ENCODE data around the gene SLFNL1.
A peak's percentile ranks its signal among the peaks of the same experiment; 100 is the strongest.

SLFNL1 gene

DNA sequence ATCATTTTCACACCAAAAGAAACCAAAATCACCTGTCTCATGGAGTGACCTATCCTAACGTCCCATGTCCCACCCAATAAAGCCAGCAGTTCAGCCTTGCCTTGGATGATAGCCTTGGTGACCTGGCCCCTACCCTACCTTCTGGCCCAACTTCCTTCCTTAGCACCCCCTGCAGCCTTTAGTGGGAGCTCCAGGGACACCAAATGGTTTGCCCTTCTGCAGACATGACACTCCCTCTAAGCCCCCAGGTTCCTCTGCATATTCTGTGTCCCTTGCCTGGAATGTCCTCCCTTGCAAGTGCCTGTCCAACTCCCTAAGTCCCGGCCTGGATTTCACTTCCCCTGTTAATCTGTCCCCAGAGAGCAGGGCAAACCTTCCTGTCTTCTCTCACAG, 2.2 kb downstream of the SLFNL1 start:
- no peak for DNase-seq

DNA sequence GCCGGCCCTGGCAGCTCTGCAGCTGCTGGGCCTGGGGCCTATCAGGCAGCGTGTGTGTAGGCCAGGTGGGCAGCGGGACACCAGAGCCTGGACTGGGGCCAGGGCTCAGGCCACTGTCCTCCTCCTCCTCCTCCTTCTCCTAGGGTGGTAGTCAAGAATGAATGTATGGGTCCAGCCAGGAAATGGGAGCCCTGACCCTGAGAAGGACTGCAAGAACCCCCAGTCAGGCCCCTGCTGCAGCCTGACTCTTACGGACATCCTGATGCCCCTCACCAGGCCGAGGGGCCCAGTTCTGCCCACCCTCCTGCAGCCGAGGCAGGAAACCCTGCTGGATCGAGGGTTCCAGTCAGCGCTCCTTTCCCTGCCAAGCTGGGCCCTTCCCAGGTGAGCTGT, 3.5 kb downstream of the SLFNL1 start:
- DNase-seq, result no peak

DNA sequence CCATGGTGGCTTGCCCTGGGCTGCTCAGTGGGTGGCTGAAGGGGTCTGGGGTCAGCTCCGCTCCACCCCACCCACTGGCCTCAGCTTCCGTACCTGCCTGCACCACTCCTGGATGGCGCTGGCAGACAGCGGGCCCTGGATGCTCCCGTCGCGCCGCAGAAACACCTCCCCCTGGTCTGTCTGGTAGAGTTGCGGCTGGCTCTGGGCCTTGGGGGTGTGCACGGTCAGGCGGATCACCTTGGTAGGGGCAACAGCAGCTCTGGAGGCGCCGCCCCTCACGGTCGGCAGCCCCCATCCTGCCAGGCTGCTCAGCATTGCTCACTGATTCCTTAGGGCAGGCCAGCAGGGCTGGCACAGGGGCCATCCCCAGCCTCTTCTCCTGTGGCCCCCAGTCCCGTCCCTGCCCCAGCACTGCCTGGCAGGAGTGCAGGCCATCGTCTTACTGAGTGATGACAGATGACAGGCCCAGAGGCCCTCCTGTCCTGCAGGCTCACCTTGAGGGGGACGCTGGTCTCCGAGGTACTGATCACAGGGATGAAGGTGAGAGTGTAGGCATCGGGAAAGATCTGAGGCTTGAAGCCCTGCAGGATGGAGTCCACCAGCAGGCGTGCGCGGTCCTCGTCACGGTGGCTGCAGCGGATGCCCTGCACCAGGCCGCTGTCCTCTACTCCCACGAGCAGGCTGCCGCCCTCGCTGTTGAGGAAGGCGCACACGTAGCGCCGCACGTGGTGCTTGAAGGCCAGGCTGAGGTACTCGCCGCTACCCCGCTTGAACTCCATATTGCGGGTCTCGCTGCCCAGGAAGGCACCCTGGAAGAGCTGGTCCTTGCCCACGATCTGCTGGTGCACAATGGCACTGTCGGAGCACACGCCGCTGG, 4.1 kb downstream of the SLFNL1 start:
- no peak for DNase-seq

DNA sequence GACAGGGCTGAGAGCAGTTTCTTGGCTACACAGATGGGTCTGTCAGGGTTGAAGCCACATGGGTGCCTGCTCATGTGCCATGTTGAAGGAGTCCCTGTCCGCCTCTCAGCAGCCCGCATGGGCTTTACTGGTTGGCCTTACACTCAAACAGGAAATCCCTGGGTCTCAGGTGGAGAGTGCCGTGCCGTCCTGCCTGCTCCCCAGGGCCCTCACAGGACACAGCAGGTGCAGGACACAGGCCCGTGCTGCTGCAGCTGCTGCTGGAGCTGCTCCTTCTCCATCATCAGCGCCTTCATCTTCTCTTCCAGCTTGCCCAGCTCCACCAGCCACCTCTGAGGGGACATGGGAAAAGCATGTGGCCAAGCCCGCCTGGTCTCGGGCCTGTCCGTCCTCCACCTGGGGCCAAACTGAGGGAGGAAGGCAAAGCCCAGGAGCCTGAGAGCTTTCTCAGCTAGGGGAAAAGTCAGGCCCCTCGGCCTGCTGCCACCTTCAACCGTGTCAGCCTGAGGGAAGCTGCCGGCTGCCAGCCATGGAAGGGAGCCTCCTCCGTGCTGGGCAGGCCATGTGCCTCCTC, 5.5 kb downstream of the SLFNL1 start:
- DNase-seq, result no peak

DNA sequence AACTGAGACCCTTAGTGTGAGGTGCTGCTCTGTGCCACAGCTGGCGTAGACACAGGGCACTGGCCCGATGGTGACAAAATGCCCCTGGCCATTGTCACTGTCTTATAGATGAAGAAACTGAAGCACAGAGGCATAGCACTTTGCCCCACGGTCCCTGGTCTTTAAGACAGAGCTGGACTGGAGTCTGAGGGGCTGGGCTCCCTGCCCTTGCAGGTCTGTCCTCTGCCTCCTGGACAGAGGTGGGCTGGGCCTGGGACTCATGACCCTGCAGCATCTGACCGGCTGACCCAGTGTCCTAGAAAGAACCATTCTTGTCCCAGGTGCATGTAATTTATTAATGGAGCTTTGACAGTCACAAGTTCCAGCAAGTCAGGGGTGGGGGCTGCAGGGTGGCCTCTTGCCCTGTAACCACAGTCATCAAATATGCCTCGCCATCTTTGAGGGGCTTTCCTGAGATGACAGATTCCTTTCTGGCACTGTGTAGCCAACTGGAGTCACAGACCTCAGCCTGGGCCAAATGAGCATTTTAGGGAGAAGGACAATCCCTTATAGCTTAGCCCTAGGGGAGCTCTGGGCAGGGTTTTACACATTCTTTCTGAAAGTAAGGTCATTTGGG, 6.1 kb downstream of the SLFNL1 start:
- DNase-seq, result no peak

DNA sequence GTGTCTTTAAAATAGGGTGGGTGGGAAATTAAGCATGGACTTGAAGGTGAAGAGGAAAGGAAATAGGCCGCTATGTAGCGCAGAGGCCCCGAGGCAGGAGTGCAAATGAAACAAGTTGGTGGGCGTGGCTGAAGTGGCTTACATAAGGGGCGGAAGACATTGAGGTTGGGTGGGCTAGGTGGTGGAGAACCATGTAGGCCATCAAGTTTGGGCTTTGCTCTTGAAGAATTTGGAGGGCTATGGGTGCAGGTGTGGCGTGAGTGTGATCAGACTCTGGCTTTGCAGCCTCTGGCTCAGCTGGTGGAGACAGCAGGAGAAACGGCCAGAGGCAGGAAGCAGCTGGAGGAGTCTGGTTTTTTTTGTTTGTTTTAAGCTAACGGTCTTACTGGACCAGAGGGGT, 6.7 kb downstream of the SLFNL1 start:
- DNase-seq, result no peak

DNA sequence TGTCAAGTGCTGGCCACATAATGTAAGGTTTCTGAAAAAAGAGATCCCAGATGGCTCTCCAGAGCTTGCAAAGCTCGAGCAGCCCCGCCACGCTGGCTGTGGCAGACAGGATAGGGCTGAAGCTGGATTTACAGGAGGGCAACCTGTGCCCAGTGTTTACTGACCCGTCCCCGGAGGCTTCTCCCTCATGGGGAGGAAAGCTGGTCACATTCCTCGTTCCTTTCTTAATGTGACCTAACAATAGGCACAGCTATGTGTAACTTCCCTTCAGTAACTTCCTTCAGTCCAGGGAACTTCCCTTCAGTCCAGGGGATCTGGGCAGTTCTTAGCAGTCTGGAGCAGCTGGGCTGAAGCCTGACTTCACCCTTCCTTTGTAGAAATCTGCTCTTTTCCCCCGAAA, 7.7 kb downstream of the SLFNL1 start:
- no peak for DNase-seq

DNA sequence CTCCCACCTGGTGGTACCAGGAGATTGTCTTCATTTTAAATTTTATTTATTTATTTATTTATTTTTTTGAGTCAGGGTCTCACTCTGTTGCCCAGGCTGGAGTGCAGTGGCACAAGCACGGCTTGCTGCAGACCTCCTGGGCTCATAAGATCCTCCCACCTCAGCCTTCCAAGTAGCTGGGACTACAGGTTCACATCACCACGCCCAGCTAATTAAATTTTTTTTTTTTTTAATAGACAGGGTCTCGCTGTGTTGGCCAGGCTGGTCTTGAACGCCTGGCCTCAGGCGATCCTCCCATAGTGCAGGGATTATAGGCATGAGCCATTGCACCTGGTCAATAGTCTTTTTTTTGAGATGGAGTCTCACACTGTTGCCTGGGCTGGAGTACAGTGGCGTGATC, 8.5 kb downstream of the SLFNL1 start:
- DNase-seq, result no peak

DNA sequence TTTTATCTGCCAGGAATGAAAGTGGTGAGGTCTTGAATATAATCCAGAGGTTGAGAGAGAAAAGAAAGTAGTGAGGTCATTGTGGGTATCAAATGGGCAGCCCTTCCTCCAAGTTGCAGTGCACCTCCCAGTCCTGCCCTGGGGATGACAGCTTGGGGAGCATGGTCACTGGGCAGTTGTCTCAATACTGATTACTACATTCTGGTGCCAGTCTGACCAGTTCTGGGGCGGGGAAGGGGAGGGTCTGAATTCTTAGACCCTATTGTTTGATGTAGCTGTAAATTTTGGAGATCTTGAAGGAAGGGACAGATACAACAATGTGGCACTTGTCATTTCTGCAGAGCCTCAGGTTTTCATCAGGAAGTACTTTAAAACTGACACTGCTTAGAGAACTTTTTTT, 11.2 kb downstream of the SLFNL1 start:
- no peak for DNase-seq

DNA sequence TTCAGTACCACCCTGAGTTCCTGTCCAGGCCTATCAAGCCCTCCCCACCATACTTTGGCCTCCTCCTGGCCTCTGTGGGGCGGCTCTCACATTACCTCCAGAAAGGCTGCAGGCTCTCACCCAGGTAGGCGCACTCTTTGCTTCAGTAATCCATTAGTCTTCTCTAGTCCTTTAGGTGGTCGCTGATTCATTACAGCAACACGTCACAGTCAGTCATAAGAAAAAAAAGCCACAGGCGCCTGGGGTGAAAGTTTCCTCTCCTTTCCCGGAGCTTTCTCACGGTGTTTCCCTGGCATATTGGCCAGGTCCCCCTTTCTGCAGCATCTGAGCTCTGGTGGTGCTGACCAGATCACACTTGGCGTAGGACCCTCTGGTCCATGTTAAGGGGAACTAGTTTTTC, 12.1 kb downstream of the SLFNL1 start:
- DNase-seq, result no peak

DNA sequence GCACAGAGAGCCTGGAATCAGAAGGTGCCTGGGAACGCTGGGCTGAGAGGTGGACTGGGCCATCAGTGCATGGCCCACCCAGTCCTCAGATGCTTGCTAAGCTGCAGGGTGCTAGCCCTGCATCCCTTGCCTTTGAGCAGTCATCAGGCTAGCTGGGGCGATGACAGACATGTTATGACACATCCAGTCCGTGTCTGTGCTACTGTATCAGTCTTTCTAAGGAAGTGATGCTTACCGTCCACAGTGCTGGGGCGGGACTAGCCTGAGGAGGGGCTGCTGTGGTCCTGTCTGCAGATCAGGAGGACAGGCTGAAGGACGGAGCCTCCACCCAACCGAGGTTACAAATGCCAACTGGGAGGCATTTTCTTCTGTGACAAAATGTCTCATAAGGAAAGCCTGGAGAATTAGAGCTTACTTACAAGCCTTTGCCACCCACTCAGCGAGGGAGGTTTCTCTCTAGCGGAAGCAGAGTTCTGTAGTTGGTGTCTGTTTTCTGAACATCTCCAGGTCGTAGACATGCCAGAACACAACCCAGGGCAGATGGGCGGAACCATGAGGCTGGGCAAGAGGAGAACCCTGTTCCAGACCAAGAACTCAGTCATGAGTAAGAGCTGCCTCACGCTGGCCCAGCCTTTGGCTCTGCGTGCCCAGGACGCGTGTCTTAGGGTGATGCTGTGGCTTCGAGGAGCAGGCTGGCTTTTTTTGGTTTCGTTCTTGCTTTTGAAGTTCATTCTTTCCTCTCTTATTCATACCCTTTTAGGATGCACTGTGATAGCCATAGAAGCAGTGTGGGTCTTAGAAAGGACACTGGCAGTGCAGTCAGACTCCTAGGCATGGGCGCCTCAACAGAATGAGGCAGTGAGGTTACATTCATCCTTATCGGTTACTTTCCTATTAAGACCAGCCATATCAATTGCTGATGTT, 14.3 kb downstream of the SLFNL1 start:
- DNase-seq, result no peak

DNA sequence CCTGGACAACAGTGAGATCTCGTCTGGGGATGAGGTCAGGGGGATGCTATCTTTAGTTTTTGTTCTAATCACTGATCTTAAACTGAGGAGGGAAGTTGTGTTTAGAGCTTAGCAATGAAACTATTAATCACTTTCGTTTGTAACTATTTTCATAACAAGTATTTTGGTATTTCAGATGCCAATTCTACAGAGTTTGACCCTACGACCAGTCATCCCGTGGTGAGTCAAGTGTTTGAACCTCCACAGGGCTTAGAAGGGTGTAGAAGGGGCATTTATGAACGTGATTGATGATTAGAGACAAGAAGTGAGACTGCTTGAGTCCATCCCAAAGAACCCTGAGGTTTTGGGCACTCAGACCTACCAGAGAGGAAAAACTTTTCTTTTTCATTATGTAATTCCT, 15.6 kb downstream of the SLFNL1 start:
- DNase-seq, result no peak

DNA sequence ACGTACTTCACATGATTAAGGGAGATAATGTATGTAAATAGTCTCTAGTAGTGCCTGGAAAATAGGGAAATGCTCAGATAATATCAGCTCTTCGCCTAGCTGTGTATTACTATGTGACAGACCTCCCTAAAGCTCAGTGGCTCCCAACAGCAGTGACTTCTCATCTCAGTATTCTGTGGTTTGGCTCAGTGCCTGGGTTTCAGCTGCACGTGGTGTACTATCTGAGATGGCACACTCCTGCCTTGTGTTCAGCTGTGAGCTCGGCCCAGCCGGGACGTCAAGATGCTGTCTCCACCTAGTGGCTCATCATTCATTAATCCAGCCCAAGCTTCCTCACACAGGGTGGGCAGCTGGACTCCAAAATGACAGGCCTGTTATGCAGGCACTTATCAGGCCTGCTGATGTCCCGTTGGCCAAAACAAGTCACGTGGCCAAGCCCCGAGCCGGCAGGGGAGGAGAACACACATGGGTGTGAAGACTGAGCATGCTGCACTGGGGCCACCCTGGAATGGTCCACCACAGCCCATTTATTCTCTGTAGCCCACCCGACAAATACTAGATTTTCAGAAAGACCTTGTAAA, 17.8 kb downstream of the SLFNL1 start:
- peak; percentile 54 for DNase-seq

DNA sequence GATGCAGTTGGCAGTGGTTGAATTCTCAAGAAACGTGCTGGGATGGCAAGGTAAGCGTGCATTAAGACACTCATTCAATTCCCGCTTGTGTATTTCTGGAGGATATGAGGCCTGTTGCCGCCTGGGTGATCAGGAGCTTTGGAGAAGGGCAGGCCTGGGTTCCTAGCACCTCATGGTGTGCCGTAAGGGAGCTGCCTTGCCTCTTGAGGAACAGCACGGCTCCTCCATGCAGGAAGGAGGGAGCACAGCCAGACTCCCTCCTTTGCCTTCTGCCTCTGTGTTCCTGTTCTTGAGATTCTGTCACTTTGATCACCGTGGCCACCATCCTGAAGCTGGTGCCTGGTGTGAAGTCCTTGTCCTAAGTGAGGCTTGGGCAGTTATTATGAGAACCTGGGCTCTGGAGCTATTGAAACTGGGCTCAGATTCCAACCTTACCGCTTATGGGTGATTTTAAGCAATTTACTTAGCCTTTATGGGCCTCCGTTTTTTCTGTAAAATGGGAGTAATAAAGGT, 18.3 kb downstream of the SLFNL1 start:
- DNase-seq, result no peak

DNA sequence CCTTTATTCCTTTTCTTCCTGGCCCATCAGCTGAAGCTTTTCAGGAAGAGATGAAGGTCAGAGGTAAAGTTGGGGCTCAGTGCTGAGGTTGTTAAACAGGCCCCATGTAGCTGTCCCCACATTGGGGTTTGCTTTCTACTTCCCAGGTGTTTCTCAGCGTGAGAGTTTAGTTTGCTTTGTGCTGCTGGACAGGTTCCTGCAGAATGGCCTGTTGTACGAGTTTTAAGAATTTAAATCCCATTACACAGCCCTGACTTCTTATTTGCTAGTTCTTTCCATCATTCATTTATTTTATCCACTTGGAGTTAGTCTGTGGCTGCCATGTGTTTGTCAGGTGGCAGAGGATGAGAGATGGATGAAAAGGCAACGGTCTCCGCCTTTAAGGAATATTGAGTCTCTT, 22.9 kb downstream of the SLFNL1 start:
- DNase-seq, result no peak

DNA sequence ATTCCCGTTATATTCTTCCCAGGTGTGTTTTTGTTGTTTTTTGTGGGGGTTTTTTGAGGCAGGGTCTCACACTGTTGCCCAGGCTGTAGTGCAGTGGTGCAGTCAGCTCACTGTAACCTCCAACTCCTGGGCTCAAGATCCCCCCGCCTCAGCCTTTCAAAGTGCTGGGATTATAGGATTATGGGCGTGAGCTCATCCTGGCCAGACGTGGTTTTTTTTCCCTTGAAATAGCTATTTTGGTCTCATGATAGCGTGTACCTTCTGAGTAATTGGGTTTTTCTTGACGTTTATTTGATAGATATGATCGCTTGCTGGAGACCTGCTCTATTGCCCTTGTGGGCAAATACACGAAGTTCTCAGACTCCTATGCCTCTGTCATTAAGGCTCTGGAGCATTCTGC, 24.4 kb downstream of the SLFNL1 start:
- no peak for DNase-seq

DNA sequence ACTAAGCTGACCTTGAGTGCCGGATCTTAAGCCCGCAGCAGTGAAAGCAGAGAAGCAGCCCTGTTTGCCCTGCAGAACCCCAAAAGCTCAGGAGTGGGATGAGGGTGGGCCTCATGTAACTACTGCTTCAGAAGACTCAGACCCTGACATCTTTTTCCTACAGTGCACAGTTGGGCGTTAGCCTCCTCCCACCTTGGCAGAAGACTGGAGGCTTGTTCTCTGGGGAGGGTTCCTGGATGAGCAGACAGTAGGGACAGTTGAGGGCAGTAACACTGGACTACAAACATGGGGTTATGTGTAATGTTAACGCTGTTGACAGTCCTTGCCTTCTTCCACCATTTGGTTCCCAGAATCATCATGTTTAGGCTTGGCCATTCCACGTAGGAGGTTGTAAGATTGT, 32.5 kb downstream of the SLFNL1 start:
- no peak for DNase-seq

DNA sequence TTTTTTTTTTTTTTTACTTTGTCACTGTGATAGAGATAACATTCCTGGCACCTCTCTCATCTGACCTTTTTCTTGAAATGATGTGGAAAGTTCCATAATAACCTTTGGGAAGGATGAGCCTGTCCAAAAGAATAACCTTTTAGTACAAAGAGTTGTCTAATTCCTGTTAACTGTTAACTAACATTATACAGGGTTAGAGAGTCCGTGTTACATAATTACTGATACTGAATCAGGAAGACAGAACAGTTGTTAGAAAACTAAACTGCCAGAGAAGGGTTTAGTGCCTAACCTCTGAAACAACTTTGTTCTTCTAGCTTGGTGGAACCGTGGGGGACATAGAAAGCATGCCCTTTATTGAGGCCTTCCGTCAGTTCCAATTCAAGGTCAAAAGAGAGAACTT, 33.2 kb downstream of the SLFNL1 start:
- DNase-seq, result no peak

DNA sequence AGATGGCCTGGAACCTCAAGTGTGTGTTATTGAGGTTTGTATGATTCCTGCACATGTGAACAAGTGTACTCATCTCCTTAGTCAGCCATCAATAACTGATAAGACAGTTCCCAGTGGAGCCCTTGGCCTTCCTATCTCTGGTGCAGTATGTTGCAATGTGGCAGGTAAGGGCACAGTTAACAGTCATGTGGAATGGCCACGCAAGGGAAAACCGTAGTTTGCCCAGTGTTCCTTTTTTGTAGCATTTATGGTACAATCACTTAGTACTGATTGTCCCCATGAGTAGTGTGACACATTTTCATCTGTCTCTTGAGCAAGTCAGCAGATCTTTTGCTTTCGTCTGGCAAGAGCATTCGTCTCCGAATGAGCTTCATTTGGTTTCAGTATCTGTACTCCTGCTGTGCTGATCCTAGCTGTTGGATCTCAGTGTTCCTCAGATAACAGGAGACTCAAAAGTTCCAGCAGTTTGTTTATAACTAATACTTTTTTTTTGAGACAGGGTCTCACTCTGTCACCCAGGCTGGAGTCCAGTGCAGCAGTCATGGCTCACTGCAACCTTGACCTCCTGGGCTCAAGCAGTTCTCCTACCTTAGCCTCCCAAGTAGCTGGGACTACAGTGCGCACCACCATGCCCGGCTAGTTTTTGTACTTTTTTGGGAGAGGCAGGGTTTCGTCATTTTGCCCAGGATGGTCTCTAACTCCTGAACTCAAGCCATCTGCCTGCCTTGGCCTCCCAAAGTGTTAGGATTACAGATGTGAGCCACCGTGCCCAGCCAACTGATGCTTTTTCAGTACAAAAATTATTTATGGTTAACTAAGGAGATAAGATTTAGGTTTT, 33.9 kb downstream of the SLFNL1 start:
- DNase-seq, result no peak

DNA sequence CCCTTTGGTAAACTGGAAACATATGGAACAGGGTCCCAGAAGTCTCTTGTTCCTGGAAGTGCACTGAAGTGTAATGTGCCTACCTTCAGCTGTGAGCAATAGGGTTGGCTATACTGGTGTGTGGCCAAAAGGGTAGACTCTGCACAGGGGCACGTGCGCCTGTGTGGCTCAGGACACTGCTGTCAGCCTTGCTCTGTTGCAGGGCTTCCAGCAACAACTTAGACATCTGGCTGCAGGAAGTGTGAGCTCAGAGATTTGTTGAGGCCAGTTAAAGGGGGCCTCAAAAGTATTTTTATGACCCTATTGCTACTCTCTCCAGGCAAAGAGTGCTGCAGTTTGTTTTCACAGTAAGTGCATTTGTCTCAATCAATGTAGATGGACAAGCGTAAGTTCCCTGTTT, 34.6 kb downstream of the SLFNL1 start:
- no peak for DNase-seq

DNA sequence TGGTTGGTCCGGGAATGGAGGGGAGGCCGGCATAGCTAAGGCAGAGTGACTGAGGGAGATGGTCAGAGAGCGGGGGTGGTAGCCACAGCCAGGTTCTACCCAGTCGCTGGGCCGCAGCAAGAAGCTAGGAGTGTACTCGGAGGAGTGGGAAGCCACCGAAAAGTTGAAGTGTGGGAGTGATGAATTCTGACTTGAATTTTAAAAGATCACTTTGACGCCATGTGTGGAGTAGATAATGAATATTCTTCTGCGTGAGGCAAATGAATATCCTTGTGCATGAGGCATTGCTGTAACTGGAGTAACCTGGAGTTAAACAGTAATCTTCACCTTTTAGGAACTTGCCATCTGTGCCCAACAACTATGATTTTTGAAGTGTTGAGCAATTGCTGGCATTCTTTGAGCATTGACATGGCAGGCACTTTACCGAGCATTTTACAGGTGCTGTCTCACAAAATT, 35.2 kb downstream of the SLFNL1 start:
- DNase-seq, result no peak

DNA sequence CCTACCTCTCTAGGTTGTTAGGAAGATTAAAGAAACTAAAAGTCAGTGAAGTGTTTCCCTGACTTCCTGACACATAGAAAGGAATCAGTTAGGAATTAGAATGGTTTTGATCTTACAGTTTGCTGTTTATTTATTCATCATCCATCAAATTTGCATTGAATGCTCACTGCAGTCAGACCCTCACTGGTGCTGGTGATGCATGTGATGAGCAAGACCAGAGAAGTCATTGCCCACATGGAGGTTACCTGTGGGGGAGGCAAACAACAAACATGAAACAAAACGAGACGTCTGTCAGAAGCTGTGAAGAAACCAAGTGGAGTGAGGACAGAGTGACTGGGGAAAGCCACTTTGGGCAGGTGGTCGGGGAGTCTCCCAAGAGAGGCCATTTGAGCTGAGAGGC, 35.6 kb downstream of the SLFNL1 start:
- DNase-seq, result no peak
